GM23248 (cell line): ENCODE results near the gene CCL18.

Experiments used
- EZH2 ChIP-seq: fragments of 200-600 bp; sonication (generic); IDR thresholded peaks from 2 replicates; pipeline ENCODE4 v1.6.1; 2018; ENCODE audit warnings: antibody characterized with exemption, mild to moderate bottlenecking; ENCODE audit not compliant: insufficient read depth, poor library complexity, severe bottlenecking
- EZH2phosphoT487 ChIP-seq: fragments of 200-600 bp; sonication (generic); IDR thresholded peaks from 2 replicates; pipeline ENCODE4 v1.6.1; 2018; ENCODE audit warnings: antibody characterized with exemption, moderate library complexity, mild to moderate bottlenecking, low read depth; ENCODE audit not compliant: insufficient read depth

DNA sequence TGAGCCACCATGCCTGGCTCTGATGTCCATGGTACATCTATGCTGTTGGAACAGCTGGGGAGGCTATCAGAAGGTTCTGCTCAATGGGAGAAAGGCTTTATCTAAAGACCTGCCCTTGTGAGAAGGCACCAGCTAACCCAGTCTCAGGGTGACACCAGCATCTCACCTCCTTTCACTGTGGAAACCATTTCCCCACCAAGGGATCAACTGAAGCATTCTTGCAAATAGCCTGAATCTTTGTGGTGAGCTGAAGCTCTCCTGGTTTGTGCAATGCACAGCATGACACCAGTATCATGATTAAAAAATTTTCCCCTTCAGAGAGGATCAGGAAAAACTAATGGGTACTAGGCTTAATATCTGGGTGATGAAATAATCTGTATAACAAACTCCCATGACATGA, 5.1 kb downstream of the CCL18 start:
- no peak for TF ChIP-seq EZH2
- no peak for TF ChIP-seq EZH2phosphoT487
